Measurements from ENCODE around the gene ATF7.

GRCh38 chr12:53670308-53670707 lies 44.1 kb upstream of the ATF7 start:
- TF ChIP-seq CTCF (IDR thresholded peaks at IDR 0.05) (no peak), POLR2A (IDR thresholded peaks at IDR 0.05) (no peak)

Measured in breast epithelium (tissue), 3 donors.